ENCODE data around the gene KIR3DL1. TPM values are rescaled to one million over a fixed set of nuclear protein-coding genes. Genes with fewer than 3 reads are reported as not detected.

KIR3DL1 gene
- total RNA-seq, 6 experiments from 2014 or later = 0.12 TPM; not detected in 5

DNA sequence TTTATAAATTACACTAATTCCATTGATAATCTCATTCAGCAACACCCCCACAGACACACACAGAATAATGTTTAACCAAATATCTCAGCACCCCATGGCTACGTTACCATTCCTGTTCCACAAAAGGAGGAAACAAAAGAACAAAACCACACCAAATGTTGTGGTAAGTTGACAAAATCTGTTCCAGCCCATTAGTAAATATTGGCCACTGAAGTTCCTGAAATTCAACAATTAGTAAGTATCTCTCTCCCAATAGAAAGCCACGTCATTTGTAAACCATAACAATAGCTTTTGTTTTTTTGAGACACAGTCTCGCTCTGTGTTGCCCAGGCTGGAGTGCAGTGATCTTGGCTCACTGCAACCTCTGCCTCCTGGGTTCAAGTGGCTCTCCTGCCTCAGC, 55.4 kb downstream of the KIR3DL1 start:
- H3K27ac ChIP-seq = no peak overlapping the region
- H3K36me3 ChIP-seq = no peaks in the 10 kb centered on the region
- no peak for DNase-seq
- 45% methylated on average over 3 of the region's 3 CpGs for WGBS (ENCODE audit: insufficient coverage, low coverage, low lambda C conversion rate, missing lambda C conversion rate)
- intact Hi-C loops (cut with DNase I) = no loop called here
- no peak for ATAC-seq
- TF ChIP-seq POLR2A (IDR thresholded peaks at IDR 0.05) = no peak
- TF ChIP-seq, protein P1, sequence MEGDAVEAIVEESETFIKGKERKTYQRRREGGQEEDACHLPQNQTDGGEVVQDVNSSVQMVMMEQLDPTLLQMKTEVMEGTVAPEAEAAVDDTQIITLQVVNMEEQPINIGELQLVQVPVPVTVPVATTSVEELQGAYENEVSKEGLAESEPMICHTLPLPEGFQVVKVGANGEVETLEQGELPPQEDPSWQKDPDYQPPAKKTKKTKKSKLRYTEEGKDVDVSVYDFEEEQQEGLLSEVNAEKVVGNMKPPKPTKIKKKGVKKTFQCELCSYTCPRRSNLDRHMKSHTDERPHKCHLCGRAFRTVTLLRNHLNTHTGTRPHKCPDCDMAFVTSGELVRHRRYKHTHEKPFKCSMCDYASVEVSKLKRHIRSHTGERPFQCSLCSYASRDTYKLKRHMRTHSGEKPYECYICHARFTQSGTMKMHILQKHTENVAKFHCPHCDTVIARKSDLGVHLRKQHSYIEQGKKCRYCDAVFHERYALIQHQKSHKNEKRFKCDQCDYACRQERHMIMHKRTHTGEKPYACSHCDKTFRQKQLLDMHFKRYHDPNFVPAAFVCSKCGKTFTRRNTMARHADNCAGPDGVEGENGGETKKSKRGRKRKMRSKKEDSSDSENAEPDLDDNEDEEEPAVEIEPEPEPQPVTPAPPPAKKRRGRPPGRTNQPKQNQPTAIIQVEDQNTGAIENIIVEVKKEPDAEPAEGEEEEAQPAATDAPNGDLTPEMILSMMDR (IDR thresholded peaks at IDR 0.05) = no peak
- H3K4me3 ChIP-seq = no peak overlapping the region
- H3K4me1 ChIP-seq = no peaks in the 10 kb centered on the region
- H3K27me3 ChIP-seq = no peaks in the 10 kb centered on the region
- H3K9me3 ChIP-seq = no peaks in the 10 kb centered on the region

DNA sequence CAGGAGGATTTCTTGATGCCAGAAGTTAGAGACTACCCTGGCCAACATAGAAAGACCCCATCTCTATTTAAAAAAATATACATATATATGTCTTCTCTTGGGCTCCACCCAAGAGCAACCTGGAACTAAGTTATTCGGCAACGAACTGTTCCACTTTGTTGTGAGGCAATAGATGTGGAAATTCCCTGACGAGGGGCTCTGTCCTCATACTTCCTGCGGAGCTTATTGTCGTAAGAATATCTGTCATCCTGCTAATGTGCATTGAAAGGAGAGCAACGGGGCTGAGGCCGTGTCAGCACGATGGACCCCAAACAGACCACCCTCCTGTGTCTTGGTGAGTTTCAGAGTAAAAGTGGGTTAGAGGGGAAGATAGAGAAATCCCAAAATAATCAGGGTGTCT, 57.7 kb downstream of the KIR3DL1 start, which contains the start of gene FCAR:
FCAR (plus strand) TSS at position 246 of the 400 bp plus-strand sequence; CDS start at position 301, 55 bp downstream.
- DNase-seq = no peak
- no peak within 1 kb of the TSS for H3K4me3 ChIP-seq
- no peaks in the 10 kb centered on the region for H3K27me3 ChIP-seq
- WGBS (ENCODE audit: insufficient coverage, low coverage, low lambda C conversion rate, missing lambda C conversion rate) = 45% methylated on average over 7 of the region's 8 CpGs
- intact Hi-C loops (cut with DNase I) = no loop called here
- no peak for TF ChIP-seq POLR2A (IDR thresholded peaks at IDR 0.05)
- TF ChIP-seq, protein P1 (IDR thresholded peaks at IDR 0.05) = no peak
- no peaks in the 10 kb centered on the region for H3K36me3 ChIP-seq
- peak within 1 kb of the TSS in 1 of 3 donors; percentile 18 for H3K27ac ChIP-seq
- H3K9me3 ChIP-seq = no peaks in the 10 kb centered on the region
- H3K4me1 ChIP-seq = no peaks in the 10 kb centered on the region
- ATAC-seq = no peak

DNA sequence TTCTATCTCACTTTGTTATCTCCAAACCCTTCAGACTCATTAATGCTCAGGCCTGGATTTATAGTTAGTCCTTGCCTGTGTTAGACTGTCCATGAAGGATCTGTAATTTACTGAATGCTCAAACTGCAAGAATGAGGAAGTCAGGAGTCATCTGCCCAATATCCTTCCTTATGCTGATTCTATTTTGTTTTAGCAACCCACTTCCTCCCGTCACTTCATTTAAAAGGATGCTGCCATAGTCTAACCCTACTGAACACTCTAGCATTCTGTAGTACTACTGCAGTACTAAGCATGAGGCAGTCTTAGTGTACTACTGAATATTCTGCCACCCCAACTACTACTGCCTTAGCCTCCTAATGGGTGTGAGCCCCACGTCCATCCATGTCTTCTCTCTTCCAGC, 59.2 kb downstream of the KIR3DL1 start:
- no peaks in the 10 kb centered on the region for H3K9me3 ChIP-seq
- H3K4me1 ChIP-seq = no peaks in the 10 kb centered on the region
- TF ChIP-seq, protein P1 (IDR thresholded peaks at IDR 0.05) = no peak
- TF ChIP-seq POLR2A (IDR thresholded peaks at IDR 0.05) = no peak
- DNase-seq (no peak), ATAC-seq (peak; percentile 45 to 58 (median 53))
- no peak overlapping the region for H3K4me3 ChIP-seq
- WGBS (ENCODE audit: insufficient coverage, low coverage, low lambda C conversion rate, missing lambda C conversion rate) = 24% methylated on average over 2 of the region's 2 CpGs
- no peak overlapping the region for H3K27ac ChIP-seq
- no peaks in the 10 kb centered on the region for H3K27me3 ChIP-seq
- no peaks in the 10 kb centered on the region for H3K36me3 ChIP-seq
- intact Hi-C loops (cut with DNase I) = no loop called here

DNA sequence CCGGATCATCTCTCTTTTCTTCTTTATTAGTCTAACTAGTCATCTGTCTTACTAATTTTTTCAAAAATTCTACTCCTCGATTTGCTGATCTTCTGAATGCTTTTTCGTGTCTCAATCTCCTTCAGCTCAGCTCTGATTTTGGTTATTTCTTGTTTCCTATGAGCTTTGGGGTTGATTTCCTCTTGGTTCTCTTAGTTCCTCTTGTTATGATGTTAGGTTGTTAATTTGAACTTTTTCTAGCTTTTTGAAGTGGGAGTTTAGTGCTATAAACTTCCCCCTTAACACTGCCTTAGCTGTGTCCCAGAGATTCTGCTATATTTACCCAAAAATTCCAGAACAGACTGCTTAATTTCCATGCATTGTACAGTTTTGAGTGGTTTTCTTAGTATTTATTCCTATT, 61.2 kb downstream of the KIR3DL1 start:
- intact Hi-C loops (cut with DNase I) = no loop called here
- H3K4me1 ChIP-seq = no peaks in the 10 kb centered on the region
- no peaks in the 10 kb centered on the region for H3K9me3 ChIP-seq
- TF ChIP-seq, protein P1 (IDR thresholded peaks at IDR 0.05) = no peak
- no peak for TF ChIP-seq POLR2A (IDR thresholded peaks at IDR 0.05)
- H3K36me3 ChIP-seq = no peaks in the 10 kb centered on the region
- DNase-seq = no peak
- 24% methylated on average over 3 of the region's 3 CpGs for WGBS (ENCODE audit: insufficient coverage, low coverage, low lambda C conversion rate, missing lambda C conversion rate)
- ATAC-seq = no peak
- no peak overlapping the region for H3K27ac ChIP-seq
- no peaks in the 10 kb centered on the region for H3K27me3 ChIP-seq
- H3K4me3 ChIP-seq = no peak overlapping the region

Small RNA genes within 50 kb of the gene (small RNA-seq; reads per million reads assigned to genes)
- gene KIR3DP1 (0 reads per million in 2 experiments), gene RNU6-222P (0 reads per million in 2 experiments)

Other genes starting within 250 kb of the KIR3DL1 start
- gene LILRA2, start 242.7 kb upstream of the KIR3DL1 start, total RNA-seq = 1 to 10 TPM; 1.4 to 8.3 (median 2.4) TPM
- 1 to 10 TPM in 3 of 6 experiments, under 1 TPM in 3; 0.62 to 2.7 (median 1.0) TPM for gene LILRA1, start 222.8 kb upstream of the KIR3DL1 start, total RNA-seq
- 10 to 100 TPM in 1 of 6 experiments, 1 to 10 TPM in 5; 1.7 to 21.9 (median 4.1) TPM for gene LILRB1, start 186.0 kb upstream of the KIR3DL1 start, total RNA-seq
- 1 to 10 TPM; 1.9 to 9.5 (median 2.5) TPM for gene LILRB4, start 153.5 kb upstream of the KIR3DL1 start, total RNA-seq
- gene KIR3DL3, start 92.0 kb upstream of the KIR3DL1 start, total RNA-seq = not detected
- gene KIR2DL3, start 78.0 kb upstream of the KIR3DL1 start, total RNA-seq = not detected
- under 1 TPM in 1 of 6 experiments, not detected in 5; 0.18 TPM for gene KIR2DL1, start 46.7 kb upstream of the KIR3DL1 start, total RNA-seq
- gene KIR2DL4, start 12.9 kb upstream of the KIR3DL1 start, total RNA-seq = under 1 TPM in 1 of 6 experiments, not detected in 5; 0.56 TPM
- gene KIR2DS4, start 16.2 kb downstream of the KIR3DL1 start, total RNA-seq = under 1 TPM in 1 of 6 experiments, not detected in 5; 0.18 TPM
- not detected for gene KIR3DL2, start 34.0 kb downstream of the KIR3DL1 start, total RNA-seq
- under 1 TPM in 5 of 6 experiments, not detected in 1; 0.22 to 0.73 (median 0.61) TPM for gene FCAR, start 57.8 kb downstream of the KIR3DL1 start, total RNA-seq
- under 1 TPM in 3 of 6 experiments, not detected in 3; 0.22 to 0.93 (median 0.58) TPM for gene NCR1, start 89.7 kb downstream of the KIR3DL1 start, total RNA-seq
- gene NLRP7, start 131.1 kb downstream of the KIR3DL1 start, total RNA-seq = not detected
- gene NLRP2, start 149.9 kb downstream of the KIR3DL1 start, total RNA-seq = under 1 TPM in 5 of 6 experiments, not detected in 1; 0.18 to 0.81 (median 0.42) TPM
- gene GP6, start 221.8 kb downstream of the KIR3DL1 start, total RNA-seq = under 1 TPM in 2 of 6 experiments, not detected in 4; 0.33 to 0.42 TPM
- 10 to 100 TPM in 4 of 6 experiments, 1 to 10 TPM in 2; 7.7 to 16.8 (median 12.1) TPM for gene RDH13, start 246.7 kb downstream of the KIR3DL1 start, total RNA-seq

Measured in right lobe of liver (tissue), 6 donors.